Nephron (organoid): ENCODE results near the gene BAZ1A.

Source experiments
- H3K27ac Mint-ChIP-seq, 3 experiments: 2 replicates each; pipeline ENCODE4 v1.8.0; 2020; ENCODE audit warnings: mixed read lengths in 3 of 3, mild to moderate bottlenecking in 2 of 3, moderate library complexity in 1 of 3
- H3K27me3 Mint-ChIP-seq: 2 replicates; pipeline ENCODE4 v1.8.0; 2021; ENCODE audit warnings: low read depth, mild to moderate bottlenecking, moderate library complexity, mixed read lengths
- H3K36me3 Mint-ChIP-seq: 2 replicates; pipeline ENCODE4 v1.8.0; 2020; ENCODE audit warnings: low read depth, mixed read lengths
- H3K4me1 Mint-ChIP-seq: 2 replicates; pipeline ENCODE4 v1.8.0; 2020; ENCODE audit warnings: mixed read lengths
- H3K4me3 Mint-ChIP-seq, 3 experiments: 2 replicates each; pipeline ENCODE4 v1.8.0; 2020; ENCODE audit warnings: mild to moderate bottlenecking in 3 of 3, mixed read lengths in 3 of 3, moderate library complexity in 2 of 3
- H3K9me3 Mint-ChIP-seq: 2 replicates; pipeline ENCODE4 v1.8.0; 2020; ENCODE audit warnings: mixed read lengths
- CTCF ChIP-seq, 3 experiments: fragments of 200-600 bp; sonication (generic); IDR thresholded peaks; one replicate each; pipeline ENCODE4 v1.5.0; 2021; ENCODE audit warnings: antibody characterized with exemption in 3 of 3; ENCODE audit not compliant: unreplicated experiment in 3 of 3

The BAZ1A gene

GRCh38 chr14:34718750-34719304 lies 156.3 kb downstream of the BAZ1A start:
- TF ChIP-seq CTCF (IDR thresholded peaks at IDR 0.05; ENCODE audit: unreplicated experiment in 3 of 3), result no peak
- H3K27ac Mint-ChIP-seq, result no peak overlapping the region
- no peaks in the 10 kb centered on the region for H3K9me3 Mint-ChIP-seq
- no peak overlapping the region for H3K4me3 Mint-ChIP-seq
- peaks cover 5% of the 10 kb centered on the region for H3K27me3 Mint-ChIP-seq
- H3K36me3 Mint-ChIP-seq, result no peaks in the 10 kb centered on the region
- peaks cover 24% of the 10 kb centered on the region for H3K4me1 Mint-ChIP-seq

- Mint-ChIP-seq H3K9me3 (no peaks in the 10 kb centered on the region), H3K27me3 (peaks cover 5% of the 10 kb centered on the region), H3K4me3 (peak overlapping the region; percentile 78 to 88 (median 84)), H3K4me1 (peaks cover 41% of the 10 kb centered on the region), H3K27ac (peak overlapping the region; percentile 78 to 88 (median 87)), H3K36me3 (peaks cover 12% of the 10 kb centered on the region)
- TF ChIP-seq CTCF (IDR thresholded peaks at IDR 0.05; ENCODE audit: unreplicated experiment in 3 of 3), result no peak
These were observed 159.9 kb downstream of the BAZ1A start for GRCh38 chr14:34715127-34715863.

- Mint-ChIP-seq H3K4me1 (peaks cover 47% of the 10 kb centered on the region), H3K27ac (peak within 1 kb of the TSS; percentile 97 to 99 (median 99)), H3K36me3 (peaks cover 12% of the 10 kb centered on the region), H3K27me3 (peaks cover 5% of the 10 kb centered on the region), H3K9me3 (no peaks in the 10 kb centered on the region), H3K4me3 (peak within 1 kb of the TSS; percentile 90 to 98 (median 94))
- TF ChIP-seq CTCF (IDR thresholded peaks at IDR 0.05; ENCODE audit: unreplicated experiment in 3 of 3), result no peak
These were observed 160.6 kb downstream of the BAZ1A start, which contains the start of gene CFL2 for GRCh38 chr14:34714320-34715126. TSS of gene CFL2 (minus strand) at chr14:34714593. CDS start at chr14:34714540, 53 bp downstream.

GRCh38 chr14:34713681-34714319 lies 161.4 kb downstream of the BAZ1A start:
- Mint-ChIP-seq H3K4me3 (peak overlapping the region; percentile 90 to 98 (median 94)), H3K27ac (peak overlapping the region; percentile 97 to 99 (median 99)), H3K9me3 (no peaks in the 10 kb centered on the region), H3K36me3 (peaks cover 12% of the 10 kb centered on the region), H3K27me3 (peaks cover 5% of the 10 kb centered on the region), H3K4me1 (peaks cover 47% of the 10 kb centered on the region)
- no peak for TF ChIP-seq CTCF (IDR thresholded peaks at IDR 0.05; ENCODE audit: unreplicated experiment in 3 of 3)

- peaks cover 47% of the 10 kb centered on the region for H3K4me1 Mint-ChIP-seq
- H3K27me3 Mint-ChIP-seq, result peaks cover 5% of the 10 kb centered on the region
- no peak for TF ChIP-seq CTCF (IDR thresholded peaks at IDR 0.05; ENCODE audit: unreplicated experiment in 3 of 3)
These were observed 162.0 kb downstream of the BAZ1A start for GRCh38 chr14:34713122-34713680.

More at GRCh38 chr14:34713122-34713680, 162.0 kb downstream of the BAZ1A start:
- H3K9me3 Mint-ChIP-seq, result no peaks in the 10 kb centered on the region
- H3K36me3 Mint-ChIP-seq, result peaks cover 12% of the 10 kb centered on the region
- H3K4me3 Mint-ChIP-seq, result peak overlapping the region; percentile 90 to 98 (median 94)
- peak overlapping the region; percentile 97 to 99 (median 99) for H3K27ac Mint-ChIP-seq
